A673 (cell line): ENCODE data around the gene OTOR.

Experiments
- CTCF ChIP-seq: fragments of 300-800, 200-600 bp; sonication (generic); conservative IDR thresholded peaks from 2 replicates; pipeline ENCODE4 v1.5.1; 2017; ENCODE audit warnings: low read depth, mild to moderate bottlenecking, antibody characterized with exemption, low read length, moderate library complexity, mixed read lengths
- EZH2 ChIP-seq: fragments of 200-600 bp; sonication (generic); IDR thresholded peaks from 2 replicates; pipeline ENCODE4 v1.6.1; 2017; ENCODE audit warnings: borderline replicate concordance, low read depth, mild to moderate bottlenecking, mixed read lengths, antibody characterized with exemption, low read length; ENCODE audit not compliant: poor library complexity, severe bottlenecking

GRCh38 chr20:16707674-16708073 is 40.5 kb upstream of the OTOR start:
- no peak for TF ChIP-seq CTCF
- no peak for TF ChIP-seq EZH2
